Fibroblast of skin of abdomen (primary cell): ENCODE measurements around the gene OSER1.

Experiments used
- DNase-seq: peaks from one replicate; pipeline ENCODE4 v3.0.0-alpha.2; 2013

Gene OSER1

GRCh38 chr20:44173846-44174245, 36.7 kb downstream of the OSER1 start:
- no peak for DNase-seq

- no peak for DNase-seq
Observed at GRCh38 chr20:44173116-44173515, 37.5 kb downstream of the OSER1 start.

GRCh38 chr20:44172572-44172950, 38.0 kb downstream of the OSER1 start:
- no peak for DNase-seq

- no peak for DNase-seq
Observed at GRCh38 chr20:44171775-44172571, 38.6 kb downstream of the OSER1 start.

- DNase-seq = no peak
Observed at GRCh38 chr20:44170816-44171410, 39.7 kb downstream of the OSER1 start.

- DNase-seq = no peak
Observed at GRCh38 chr20:44167736-44168135, 42.8 kb downstream of the OSER1 start.

GRCh38 chr20:44166477-44166876, 44.1 kb downstream of the OSER1 start:
- peak; percentile 93 for DNase-seq

- DNase-seq = peak; percentile 92
Observed at GRCh38 chr20:44166008-44166407, 44.6 kb downstream of the OSER1 start.

- no peak for DNase-seq
Observed at GRCh38 chr20:44160133-44160532, 50.4 kb downstream of the OSER1 start.

- no peak for DNase-seq
Observed at GRCh38 chr20:44159711-44160110, 50.9 kb downstream of the OSER1 start.

GRCh38 chr20:44159125-44159524, 51.4 kb downstream of the OSER1 start:
- DNase-seq = no peak

GRCh38 chr20:44157061-44157460, 53.5 kb downstream of the OSER1 start:
- no peak for DNase-seq

GRCh38 chr20:44154521-44155001, 56.0 kb downstream of the OSER1 start:
- DNase-seq = peak; percentile 82

- peak; percentile 84 for DNase-seq
Observed at GRCh38 chr20:44153636-44154043, 56.9 kb downstream of the OSER1 start.

- DNase-seq = no peak
Observed at GRCh38 chr20:44151621-44152416, 58.8 kb downstream of the OSER1 start.

GRCh38 chr20:44146272-44146671, 64.3 kb downstream of the OSER1 start:
- no peak for DNase-seq
